Posterior vena cava (tissue), 2 donors: ENCODE measurements around the gene CDR2. TPM values are rescaled to one million over a fixed set of nuclear protein-coding genes. Genes with fewer than 3 reads are reported as not detected.

Experiments
- DNase-seq: peaks from one replicate; pipeline ENCODE4 v3.0.0-alpha.2; 2020; ENCODE audit warnings: low spot score
- intact Hi-C, 2 donors: fragments of 100-400 bp; cut with DNase I; formaldehyde crosslinking; loops; one replicate each; pipeline versions ENCODE4 v1.14.1 to v1.14.2; 2022 to 2023
- total RNA-seq, 2 donors: library from RNA; stranded (reverse); fragmentation: NEBNext Ultra II Directional; extraction: Animal tissue kit (Norgen Biotek cat#: 25700); gene quantifications; one replicate each; pipeline ENCODE4 v1.2.1, GENCODE V29; 2021
- donor health status: DM: yes; HTN: yes; CAD: no.
- donor health status: DM: yes; HTN: yes; CAD: no.

The CDR2 gene
- total RNA-seq, 2 donors from 2014 or later: 28.9 to 40.0 TPM

- DNase-seq: no peak
- intact Hi-C loops: no loop called here
These were observed 45.2 kb downstream of the CDR2 start for GRCh38 chr16:22329199-22329695.

GRCh38 chr16:22328081-22328725 is 46.2 kb downstream of the CDR2 start:
- no peak for DNase-seq
- intact Hi-C loops: no loop called here

- intact Hi-C loops: no loop called here
These were observed 47.0 kb downstream of the CDR2 start for GRCh38 chr16:22327446-22327775.

GRCh38 chr16:22326771-22327445 is 47.5 kb downstream of the CDR2 start:
- no peak for DNase-seq
- intact Hi-C loops: no loop called here

More at GRCh38 chr16:22327446-22327775, 47.0 kb downstream of the CDR2 start:
- DNase-seq: no peak

- DNase-seq: no peak
- intact Hi-C loops: no loop called here
These were observed 48.1 kb downstream of the CDR2 start for GRCh38 chr16:22326369-22326652.

GRCh38 chr16:22325598-22326368 is 48.6 kb downstream of the CDR2 start:
- intact Hi-C loops: no loop called here
- no peak for DNase-seq

GRCh38 chr16:22324787-22325597 is 49.4 kb downstream of the CDR2 start:
- no peak for DNase-seq
- intact Hi-C loops: no loop called here

GRCh38 chr16:22323959-22324786 is 50.2 kb downstream of the CDR2 start:
- intact Hi-C loops: no loop called here
- DNase-seq: no peak

GRCh38 chr16:22323173-22323958 is 51.1 kb downstream of the CDR2 start:
- DNase-seq: no peak
- intact Hi-C loops: no loop called here

GRCh38 chr16:22322741-22323140 is 51.7 kb downstream of the CDR2 start:
- DNase-seq: no peak
- intact Hi-C loops: no loop called here

GRCh38 chr16:22322021-22322471 is 52.4 kb downstream of the CDR2 start:
- peak; percentile 65 for DNase-seq
- intact Hi-C loops: no loop called here

- intact Hi-C loops: loop anchor here in 1 of 2 donors (1.0 kb wide), 1 partner anchor 49 kb away; no protein-coding TSS in a partner anchor
- DNase-seq: no peak
These were observed 52.9 kb downstream of the CDR2 start for GRCh38 chr16:22321340-22322001.

GRCh38 chr16:22320572-22321339 is 53.7 kb downstream of the CDR2 start:
- no peak for DNase-seq
- intact Hi-C loops: loop anchor here in 1 of 2 donors (1.0 kb wide), 1 partner anchor 50 kb away; no protein-coding TSS in a partner anchor

- no peak for DNase-seq
- intact Hi-C loops: no loop called here
These were observed 55.6 kb downstream of the CDR2 start for GRCh38 chr16:22318690-22319358.

GRCh38 chr16:22317625-22318024 is 56.8 kb downstream of the CDR2 start:
- no peak for DNase-seq
- intact Hi-C loops: no loop called here

- intact Hi-C loops: no loop called here
- DNase-seq: peak; percentile 82
These were observed 57.4 kb downstream of the CDR2 start for GRCh38 chr16:22317001-22317530.
